ENCODE results near the gene ZMYND10. TPM values are rescaled to one million over a fixed set of nuclear protein-coding genes. Genes with fewer than 3 reads are reported as not detected.

Gene ZMYND10
- total and polyA plus RNA-seq, 9 of the 15 experiments (the other 6 are each of a cell fraction or from before 2014, with no cell fraction given) = 0.20 to 2.8 (median 0.70) TPM

DNA sequence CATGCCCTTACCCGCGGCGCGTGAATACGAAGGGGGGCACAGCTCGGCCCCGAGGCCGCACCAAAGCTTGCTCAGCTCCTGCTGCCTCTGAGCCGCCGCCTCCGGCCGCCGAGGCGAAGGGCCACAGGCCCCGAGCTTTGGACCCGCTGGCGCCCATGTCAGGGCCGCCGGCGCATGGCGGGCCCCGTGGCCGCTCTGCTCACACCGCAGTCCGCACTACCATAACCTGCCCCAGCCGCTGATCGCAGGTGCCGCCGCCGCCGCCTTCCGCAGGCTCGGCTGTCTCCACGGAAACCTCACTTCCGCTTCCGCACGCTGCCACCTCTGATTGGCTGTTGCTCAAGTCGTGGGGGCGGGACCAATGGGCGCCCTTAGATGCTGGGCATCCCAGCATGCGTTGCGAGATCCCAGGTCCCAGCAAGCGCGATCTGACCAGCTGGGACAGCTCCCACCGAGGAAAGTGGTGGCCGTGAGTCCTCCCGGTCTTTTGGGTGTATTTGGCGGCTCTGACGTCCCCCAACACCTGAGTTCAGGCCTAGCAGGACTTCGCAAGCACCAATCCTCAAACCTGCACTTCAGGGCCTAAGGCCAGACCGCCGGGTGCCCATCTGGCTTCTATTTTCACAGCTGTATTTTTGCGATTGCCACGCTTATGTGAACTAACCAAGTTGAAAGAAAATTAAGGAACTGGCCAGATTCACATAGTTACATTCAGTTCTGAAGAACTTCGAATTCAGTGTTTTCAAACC, 17.4 kb downstream of the ZMYND10 start, which contains the start of gene TUSC2:
Gene TUSC2 (minus strand): TSS at position 281 of the 749 bp plus-strand sequence. CDS start 124 bp downstream, at position 157.
- intact Hi-C loops (cut with micrococcal nuclease) = loop anchor here (2.0 kb wide), 1 partner anchor 29 kb away; the partner anchor contains the start of genes HYAL3 and NAA80
- CTCF ChIA-PET (ENCODE audit: low intra/inter-chr PET ratio) = no interaction called here
- TF ChIP-seq KDM5B (IDR thresholded peaks at IDR 0.05; ENCODE audit: insufficient replicate concordance, low read depth, low read length) (peak; percentile 60), BHLHE40 (IDR thresholded peaks at IDR 0.05; ENCODE audit: low read length) (no peak), ZFX (CRISPR knock-in tag; IDR thresholded peaks at IDR 0.05) (peak; percentile 29), L3MBTL2 (IDR thresholded peaks at IDR 0.05) (peak; percentile 28; the same call in 1 of the 2 replicates), SP1 (CRISPR knock-in tag; IDR thresholded peaks at IDR 0.05) (peak; percentile 63), ZNF778 (CRISPR knock-in tag; IDR thresholded peaks at IDR 0.05) (no peak), E2F3 (CRISPR knock-in tag; IDR thresholded peaks at IDR 0.05) (no peak), SUPT5H (IDR thresholded peaks at IDR 0.05) (peak; percentile 33), PRPF4 (IDR thresholded peaks at IDR 0.05; ENCODE audit: insufficient read depth, low read depth, low read length, poor library complexity, severe bottlenecking) (no peak), ZBTB1 (CRISPR knock-in tag; IDR thresholded peaks at IDR 0.05; ENCODE audit: borderline replicate concordance, low read depth) (0 out of 2 replicates have a peak, but pooled peaks have one; percentile 44), NR2C2 (CRISPR knock-in tag; IDR thresholded peaks at IDR 0.05) (no peak), NR2C2 (tag; IDR thresholded peaks at IDR 0.05) (peak; percentile 24; the same call in 1 of the 2 replicates)
- TF ChIP-seq, protein P1, sequence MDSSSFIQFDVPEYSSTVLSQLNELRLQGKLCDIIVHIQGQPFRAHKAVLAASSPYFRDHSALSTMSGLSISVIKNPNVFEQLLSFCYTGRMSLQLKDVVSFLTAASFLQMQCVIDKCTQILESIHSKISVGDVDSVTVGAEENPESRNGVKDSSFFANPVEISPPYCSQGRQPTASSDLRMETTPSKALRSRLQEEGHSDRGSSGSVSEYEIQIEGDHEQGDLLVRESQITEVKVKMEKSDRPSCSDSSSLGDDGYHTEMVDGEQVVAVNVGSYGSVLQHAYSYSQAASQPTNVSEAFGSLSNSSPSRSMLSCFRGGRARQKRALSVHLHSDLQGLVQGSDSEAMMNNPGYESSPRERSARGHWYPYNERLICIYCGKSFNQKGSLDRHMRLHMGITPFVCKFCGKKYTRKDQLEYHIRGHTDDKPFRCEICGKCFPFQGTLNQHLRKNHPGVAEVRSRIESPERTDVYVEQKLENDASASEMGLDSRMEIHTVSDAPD (CRISPR knock-in tag; IDR thresholded peaks at IDR 0.05) = no peak

More for the DNA sequence above, 17.4 kb downstream of the ZMYND10 start, which contains the start of gene TUSC2:
- FAIRE-seq = peak; percentile 97
- Histone ChIP-seq H3K79me2 (ENCODE audit: control insufficient read depth, insufficient read depth, low read length) (peaks cover 24% of the 10 kb centered on the region), H2AFZ (ENCODE audit: low read depth, low read length) (peak within 1 kb of the TSS; percentile 87), H4K20me1 (replicated peaks; ENCODE audit: control insufficient read depth, insufficient read depth, low read length) (peaks cover 6% of the 10 kb centered on the region; the same call in 1 of the 2 replicates), H3K4me2 (ENCODE audit: insufficient read depth, low read length) (peak within 1 kb of the TSS; percentile 86), H3K9me1 (ENCODE audit: control insufficient read depth, insufficient read depth, low read length) (no peaks in the 10 kb centered on the region), H3K36me3 (ENCODE audit: control insufficient read depth, insufficient read depth, low read length) (peaks cover 63% of the 10 kb centered on the region; the same call in 2 of the 3 replicates), H3K9me3 (replicated peaks; ENCODE audit: control insufficient read depth, insufficient read depth, low read depth, low read length) (no peaks in the 10 kb centered on the region), H3K4me3 (peak within 1 kb of the TSS; percentile 84), H3K4me1 (replicated peaks in 1 of 2; ENCODE audit: control insufficient read depth in 2 of 2, insufficient read depth in 2 of 2, low read length in 2 of 2) (peaks cover 12 to 25% of the 10 kb centered on the region in 2 experiments; a peak in 4 of 5 replicates), H3K27ac (ENCODE audit: extremely low read depth, low read depth, low read length) (peak within 1 kb of the TSS; percentile 54), H3K27me3 (ENCODE audit: control insufficient read depth in 2 of 2, insufficient read depth in 2 of 2, low read length in 2 of 2) (no peaks in the 10 kb centered on the region), H3K9ac (ENCODE audit: insufficient read depth in 1 of 2, low read depth in 2 of 2, low read length in 2 of 2) (peak within 1 kb of the TSS; percentile 78 to 98)
- peak; percentile 88 to 97 (median 92) for DNase-seq (ENCODE audit: extremely low read depth in 1 of 4, low spot score in 3 of 4)
- no TSS peak for BruUV-seq (replicated peaks)
- ATAC-seq = peak; percentile 91
- in situ Hi-C loops (cut with MboI) = no loop called here
- POLR2A ChIA-PET = interaction anchor here (0.6 to 2.1 kb wide), 15 partner anchors 9 to 56 kb away, joined by 3 to 31 read pairs (median 4); partner anchors contain the start of genes HYAL1, HYAL3, NAA80 and RASSF1
- WGBS (ENCODE audit: insufficient coverage, low coverage, missing lambda C conversion rate) = 2% methylated on average over 41 of the region's 55 CpGs

Data from K562 (cell line).